GM10248 (cell line): ENCODE results near the gene ASB7.

Experiments
- CTCF ChIA-PET: fragments of 300-600 bp; sonication (Branson Sonifier 250); formaldehyde crosslinking; extraction: SDS; loops from one replicate; lab custom pipeline; 2021; ENCODE audit warnings: antibody characterized with exemption; lab: Yijun Ruan, JAX
- POLR2A ChIA-PET: fragments of 350-650 bp; sonication (Branson Sonifier 250); formaldehyde crosslinking; extraction: SDS; loops from one replicate; lab custom pipeline; 2020; ENCODE audit warnings: antibody characterized with exemption; lab: Yijun Ruan, JAX
- DNase-seq: peaks from one replicate; pipeline ENCODE4 v3.0.0; 2012; ENCODE audit errors: extremely low spot score
- TF ChIP-seq, protein P1 (sequence below): IDR thresholded peaks from 2 replicates; pipeline ENCODE4 v1.5.1; 2012; ENCODE audit warnings: mild to moderate bottlenecking, low read depth; ENCODE audit errors: extremely low read depth, missing control alignments, control extremely low read depth

The ASB7 gene

DNA sequence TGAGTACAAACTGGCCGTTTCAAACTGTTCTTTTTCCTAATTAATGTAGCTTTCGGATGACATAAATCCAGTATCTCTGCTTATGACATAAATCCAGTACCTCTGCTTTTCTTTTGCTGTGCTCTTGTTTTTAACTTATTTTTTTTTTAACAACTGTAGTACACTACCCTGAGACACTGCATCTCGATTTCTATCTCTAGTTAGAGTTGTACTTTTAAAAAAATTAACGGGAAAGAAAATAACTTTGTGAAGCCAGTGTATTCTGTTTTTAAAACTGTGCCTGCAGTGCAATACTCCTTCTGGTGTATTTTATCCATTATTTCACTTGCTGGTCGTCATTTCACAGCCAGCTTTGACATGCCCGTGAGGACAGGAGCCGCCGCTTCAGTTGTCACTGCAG lies 46.6 kb downstream of the ASB7 start:
- POLR2A ChIA-PET: no interaction called here
- CTCF ChIA-PET: interaction anchor here (1.6 kb wide), 1 partner anchor 16 kb away, joined by 3 read pairs; no protein-coding TSS in a partner anchor
- no peak for DNase-seq
- TF ChIP-seq, protein P1, sequence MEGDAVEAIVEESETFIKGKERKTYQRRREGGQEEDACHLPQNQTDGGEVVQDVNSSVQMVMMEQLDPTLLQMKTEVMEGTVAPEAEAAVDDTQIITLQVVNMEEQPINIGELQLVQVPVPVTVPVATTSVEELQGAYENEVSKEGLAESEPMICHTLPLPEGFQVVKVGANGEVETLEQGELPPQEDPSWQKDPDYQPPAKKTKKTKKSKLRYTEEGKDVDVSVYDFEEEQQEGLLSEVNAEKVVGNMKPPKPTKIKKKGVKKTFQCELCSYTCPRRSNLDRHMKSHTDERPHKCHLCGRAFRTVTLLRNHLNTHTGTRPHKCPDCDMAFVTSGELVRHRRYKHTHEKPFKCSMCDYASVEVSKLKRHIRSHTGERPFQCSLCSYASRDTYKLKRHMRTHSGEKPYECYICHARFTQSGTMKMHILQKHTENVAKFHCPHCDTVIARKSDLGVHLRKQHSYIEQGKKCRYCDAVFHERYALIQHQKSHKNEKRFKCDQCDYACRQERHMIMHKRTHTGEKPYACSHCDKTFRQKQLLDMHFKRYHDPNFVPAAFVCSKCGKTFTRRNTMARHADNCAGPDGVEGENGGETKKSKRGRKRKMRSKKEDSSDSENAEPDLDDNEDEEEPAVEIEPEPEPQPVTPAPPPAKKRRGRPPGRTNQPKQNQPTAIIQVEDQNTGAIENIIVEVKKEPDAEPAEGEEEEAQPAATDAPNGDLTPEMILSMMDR: no peak

DNA sequence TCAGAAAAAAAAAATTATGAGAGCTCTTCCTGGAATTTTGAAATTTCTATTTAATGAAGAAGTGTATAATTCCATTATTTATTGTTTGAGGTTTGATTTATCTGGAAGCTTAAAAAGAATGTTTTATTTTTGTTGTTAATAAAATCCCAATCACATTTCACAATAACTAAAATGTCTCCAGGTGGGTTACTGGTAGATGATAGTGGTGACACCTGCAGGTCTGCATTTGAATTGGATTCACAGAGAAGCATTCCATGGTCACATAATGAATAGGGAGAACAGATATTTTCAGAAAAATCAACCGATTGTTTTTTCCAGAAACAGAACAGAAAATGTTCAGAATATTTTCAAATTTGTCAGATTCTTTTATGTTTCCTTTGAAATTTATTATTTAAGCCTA lies 48.3 kb downstream of the ASB7 start:
- ChIA-PET POLR2A (no interaction called here), CTCF (no interaction called here)

DNA sequence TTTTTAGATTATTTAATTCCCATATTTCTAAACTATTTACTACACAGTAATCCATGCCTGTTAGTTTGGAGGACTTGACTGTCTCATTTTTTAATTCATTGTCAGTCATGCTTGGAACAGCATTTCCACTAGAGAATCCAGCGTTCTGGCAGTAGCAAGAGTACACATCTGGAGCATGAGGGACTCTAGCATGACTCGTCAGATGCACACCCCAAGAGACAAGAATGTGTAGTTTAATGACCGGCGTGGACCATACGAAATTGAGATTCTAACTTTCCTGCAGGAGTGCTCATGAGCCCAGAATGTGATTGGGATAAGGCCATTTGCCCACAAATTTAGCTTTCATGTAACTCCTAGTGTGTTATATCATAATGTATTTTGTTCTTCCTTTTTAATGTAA lies 48.9 kb downstream of the ASB7 start:
- ChIA-PET CTCF (no interaction called here), POLR2A (no interaction called here)
- DNase-seq: no peak
- TF ChIP-seq, protein P1: no peak

More for the DNA sequence above, 48.3 kb downstream of the ASB7 start:
- DNase-seq: no peak
- TF ChIP-seq, protein P1: peak; percentile 17

DNA sequence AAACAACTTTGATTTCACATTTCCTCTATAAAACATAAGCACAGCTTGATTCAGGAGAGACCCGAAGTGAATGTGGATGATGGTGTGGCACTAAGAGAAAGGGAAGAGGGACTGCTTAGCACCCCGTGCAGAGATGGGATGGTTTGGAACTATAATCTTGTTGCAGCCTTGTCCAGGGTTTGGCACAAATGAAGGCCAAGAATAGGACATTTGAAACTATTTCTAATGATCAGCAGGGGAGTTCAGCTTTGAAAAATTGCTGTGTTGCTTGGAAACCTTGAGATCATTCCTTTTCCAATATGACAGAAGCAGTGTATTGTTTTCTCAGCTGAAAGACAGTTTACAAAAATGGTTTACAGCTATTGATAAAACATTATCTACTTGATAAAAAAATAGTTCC lies 49.7 kb downstream of the ASB7 start:
- TF ChIP-seq, protein P1: no peak
- ChIA-PET POLR2A (no interaction called here), CTCF (no interaction called here)
- no peak for DNase-seq

DNA sequence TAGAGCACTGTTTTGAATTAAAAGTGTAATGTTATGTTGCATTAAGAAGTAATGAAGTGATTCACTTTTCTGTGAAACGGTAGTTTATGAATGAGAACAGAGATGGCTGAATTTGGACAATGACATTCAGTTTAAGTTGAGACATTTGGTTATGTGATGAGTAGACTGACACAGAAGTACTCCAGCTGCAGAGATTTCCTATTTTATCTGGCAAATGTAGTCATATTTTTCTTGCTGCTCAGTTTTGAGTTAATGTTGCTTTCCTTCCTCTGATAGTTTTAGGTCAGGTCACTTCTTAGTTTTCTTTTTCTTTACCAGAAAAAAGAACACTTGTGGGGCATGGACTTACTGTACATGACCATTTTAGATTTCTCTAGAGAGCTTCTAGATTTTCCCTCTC lies 51.2 kb downstream of the ASB7 start:
- ChIA-PET CTCF (no interaction called here), POLR2A (no interaction called here)
- TF ChIP-seq, protein P1: no peak
- no peak for DNase-seq

DNA sequence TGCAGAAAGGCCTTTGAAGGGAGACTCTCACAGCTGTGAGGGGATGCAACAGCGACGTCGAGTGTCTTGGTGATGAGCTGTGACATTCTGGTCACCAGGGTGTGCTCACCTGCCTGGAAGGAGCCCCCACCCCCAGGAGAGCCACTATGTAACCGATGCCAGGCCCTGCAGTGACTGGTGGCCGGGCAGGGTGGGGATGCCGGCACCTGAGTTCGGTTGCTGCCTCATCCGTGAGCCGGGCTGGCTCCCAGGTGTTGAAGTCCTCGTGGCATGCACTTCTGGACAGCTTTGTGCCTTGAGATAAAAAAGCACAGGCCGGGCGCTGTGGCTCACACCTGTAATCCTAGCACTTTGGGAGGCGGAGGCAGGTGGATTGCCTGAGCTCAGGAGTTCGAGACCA lies 56.5 kb downstream of the ASB7 start:
- no peak for DNase-seq
- ChIA-PET POLR2A (no interaction called here), CTCF (interaction anchor here (1.2 kb wide), 1 partner anchor 349 kb away, joined by 3 read pairs; no protein-coding TSS in a partner anchor)
- TF ChIP-seq, protein P1: no peak
